ENCODE data around the gene THBS4. TPM values are rescaled to one million over a fixed set of nuclear protein-coding genes. Genes with fewer than 3 reads are reported as not detected.

The THBS4 gene
- polyA plus RNA-seq, 1 donor: 3.3 TPM

Other genes with a start within 250 kb of the THBS4 start
- gene MTX3, start 44.1 kb upstream of the THBS4 start, polyA plus RNA-seq: 18.6 TPM
- gene SERINC5, start 220.7 kb downstream of the THBS4 start, polyA plus RNA-seq: 44.8 TPM